ENCODE measurements around the gene SERPINH1.
"Not testable (repeated sequence)": the region's sequence is repeated elsewhere in the genome, so short reads cannot be mapped to it uniquely, and the experiment has no call there.

The SERPINH1 gene

GRCh38 chr11:75579841-75580240 lies 17.8 kb downstream of the SERPINH1 start:
- no peak for TF ChIP-seq SUZ12 (IDR thresholded peaks at IDR 0.05; ENCODE audit: extremely low read depth, insufficient read depth, insufficient read length)
- TF ChIP-seq YY1 (IDR thresholded peaks at IDR 0.05; ENCODE audit: insufficient read depth, insufficient read length) = no peak
- no peak for TF ChIP-seq ZNF274 (IDR thresholded peaks at IDR 0.05; ENCODE audit: low read depth, low read length)
- H3K9ac ChIP-seq (ENCODE audit: insufficient read length, low read depth) = no peak overlapping the region
- H3K36me3 ChIP-seq (ENCODE audit: insufficient read depth, insufficient read length, low read length) = no peaks in the 10 kb centered on the region
- no peak overlapping the region for H3K4me3 ChIP-seq (ENCODE audit: insufficient read length, low read depth)
- no peak for DNase-seq (ENCODE audit: low read depth, low spot score)
- no peaks in the 10 kb centered on the region for H3K27me3 ChIP-seq (ENCODE audit: insufficient read depth, insufficient read length)
- peaks cover 4% of the 10 kb centered on the region for H3K4me1 ChIP-seq (ENCODE audit: insufficient read depth, insufficient read length)
- H3K9me3 ChIP-seq (ENCODE audit: insufficient read depth, low read length) = no peaks in the 10 kb centered on the region

DNA sequence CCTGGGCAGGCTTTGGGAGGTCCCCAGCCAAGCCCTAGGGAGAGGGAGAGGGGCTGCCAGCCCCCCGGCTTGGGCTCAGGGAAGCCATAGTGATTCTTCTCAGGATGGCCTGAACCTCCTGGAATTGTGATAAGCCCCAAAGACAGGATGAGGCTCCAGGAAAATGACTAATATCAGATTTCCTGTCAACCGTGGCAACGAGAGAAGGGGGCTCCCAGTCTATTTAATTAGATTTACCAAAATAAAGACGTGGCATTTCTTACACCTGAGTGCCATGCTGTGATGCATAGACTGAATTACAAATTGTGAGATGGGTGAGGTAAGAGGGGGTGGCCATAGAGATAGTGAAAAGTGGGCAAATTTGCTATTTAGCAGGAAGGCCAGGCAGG lies 20.4 kb downstream of the SERPINH1 start:
- Histone ChIP-seq H3K9ac (ENCODE audit: insufficient read length, low read depth) (peak overlapping the region; percentile 80), H3K27me3 (ENCODE audit: insufficient read depth, insufficient read length) (no peaks in the 10 kb centered on the region), H3K4me3 (ENCODE audit: insufficient read length, low read depth) (peak overlapping the region; percentile 68), H3K36me3 (ENCODE audit: insufficient read depth, insufficient read length, low read length) (no peaks in the 10 kb centered on the region), H3K9me3 (ENCODE audit: insufficient read depth, low read length) (no peaks in the 10 kb centered on the region), H3K4me1 (ENCODE audit: insufficient read depth, insufficient read length) (no peaks in the 10 kb centered on the region)
- DNase-seq (ENCODE audit: low read depth, low spot score) = no peak
- TF ChIP-seq YY1 (IDR thresholded peaks at IDR 0.05; ENCODE audit: insufficient read depth, insufficient read length) = no peak
- TF ChIP-seq SUZ12 (IDR thresholded peaks at IDR 0.05; ENCODE audit: extremely low read depth, insufficient read depth, insufficient read length) = no peak
- no peak for TF ChIP-seq ZNF274 (IDR thresholded peaks at IDR 0.05; ENCODE audit: low read depth, low read length)

DNA sequence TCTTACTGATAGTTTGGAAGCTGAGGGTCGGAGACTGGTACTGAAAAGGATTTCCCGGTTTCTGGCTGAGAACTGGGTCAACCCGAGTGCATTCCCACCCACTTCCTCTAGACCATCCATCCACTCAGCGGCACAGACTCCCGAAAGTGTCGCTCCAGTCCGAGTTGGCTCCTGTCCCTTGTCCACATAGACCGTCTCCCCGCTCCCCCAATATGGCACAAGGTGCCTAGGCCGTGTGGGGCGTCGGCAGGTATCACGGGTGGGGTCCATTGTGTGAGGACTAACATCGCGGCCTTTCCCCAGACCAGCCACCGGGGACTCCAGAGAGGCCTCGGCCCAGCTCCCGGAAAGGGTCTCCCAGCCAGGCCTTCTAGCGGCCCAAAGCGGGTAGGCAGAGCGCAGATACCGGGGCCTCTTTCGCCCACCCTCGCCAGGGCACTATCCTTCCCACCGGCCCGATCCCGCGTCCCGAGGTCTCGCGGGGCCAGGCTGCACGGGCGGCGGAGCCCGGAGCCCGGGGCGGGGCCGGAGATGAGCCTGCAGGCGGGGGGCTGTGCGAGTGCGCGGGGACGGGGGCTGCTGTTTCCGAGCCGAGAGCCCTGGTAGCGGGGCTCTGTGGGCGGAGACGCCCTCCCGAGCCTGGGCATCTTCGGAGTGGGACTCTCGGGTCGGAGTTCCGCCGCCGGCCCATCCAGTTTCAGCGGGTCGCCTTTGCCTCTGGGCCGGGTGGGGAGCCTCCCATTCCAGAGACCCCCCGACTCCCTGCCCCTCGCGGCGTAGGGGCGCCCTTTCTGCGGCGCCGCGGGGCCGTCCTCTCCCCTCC lies 21.1 kb downstream of the SERPINH1 start:
- TF ChIP-seq ZNF274 (IDR thresholded peaks at IDR 0.05; ENCODE audit: low read depth, low read length) (no peak), SUZ12 (IDR thresholded peaks at IDR 0.05; ENCODE audit: extremely low read depth, insufficient read depth, insufficient read length) (no peak), YY1 (IDR thresholded peaks at IDR 0.05; ENCODE audit: insufficient read depth, insufficient read length) (no peak)
- DNase-seq (ENCODE audit: low read depth, low spot score) = no peak
- H3K4me3 ChIP-seq (ENCODE audit: insufficient read length, low read depth) = peak overlapping the region; percentile 68
- H3K36me3 ChIP-seq (ENCODE audit: insufficient read depth, insufficient read length, low read length) = no peaks in the 10 kb centered on the region
- H3K9ac ChIP-seq (ENCODE audit: insufficient read length, low read depth) = peak overlapping the region; percentile 80
- no peaks in the 10 kb centered on the region for H3K27me3 ChIP-seq (ENCODE audit: insufficient read depth, insufficient read length)
- H3K4me1 ChIP-seq (ENCODE audit: insufficient read depth, insufficient read length) = no peaks in the 10 kb centered on the region
- no peaks in the 10 kb centered on the region for H3K9me3 ChIP-seq (ENCODE audit: insufficient read depth, low read length)

- peak overlapping the region; percentile 80 for H3K9ac ChIP-seq (ENCODE audit: insufficient read length, low read depth)
- no peak for DNase-seq (ENCODE audit: low read depth, low spot score)
- no peak for TF ChIP-seq YY1 (IDR thresholded peaks at IDR 0.05; ENCODE audit: insufficient read depth, insufficient read length)
- no peak for TF ChIP-seq ZNF274 (IDR thresholded peaks at IDR 0.05; ENCODE audit: low read depth, low read length)
- no peak for TF ChIP-seq SUZ12 (IDR thresholded peaks at IDR 0.05; ENCODE audit: extremely low read depth, insufficient read depth, insufficient read length)
These were observed 21.9 kb downstream of the SERPINH1 start for GRCh38 chr11:75583718-75584658.

DNA sequence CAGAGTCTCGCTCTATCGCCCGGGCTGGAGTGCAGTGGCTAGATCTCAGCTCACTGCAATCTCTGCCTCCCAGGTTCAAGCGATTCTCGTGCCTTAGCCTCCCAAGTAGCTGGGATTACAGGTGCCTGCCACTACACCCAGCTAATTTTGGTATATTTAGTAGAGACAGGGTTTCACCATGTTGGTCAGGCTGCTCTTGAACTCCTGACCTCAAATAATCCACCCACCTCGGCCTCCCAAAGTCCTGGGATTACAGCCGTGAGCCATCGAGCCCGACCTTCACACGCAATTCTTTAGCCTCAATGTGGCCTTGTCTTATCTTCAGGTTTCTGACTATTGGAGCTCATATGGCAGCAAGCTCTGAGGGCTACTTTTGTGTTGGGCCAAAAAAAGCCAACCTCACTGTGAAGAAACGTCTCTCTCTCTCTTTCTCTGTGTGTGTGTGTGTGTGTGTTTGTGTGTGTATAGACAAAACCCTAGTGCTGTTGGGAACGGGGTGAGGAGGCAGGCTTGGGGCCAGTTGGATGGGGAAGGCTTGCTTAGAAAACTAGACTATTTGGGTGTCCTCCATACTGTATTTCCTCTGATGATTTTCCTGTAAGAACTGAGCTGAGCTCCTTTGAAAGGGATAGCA lies 22.7 kb downstream of the SERPINH1 start:
- H3K9me3 ChIP-seq (ENCODE audit: insufficient read depth, low read length); H3K36me3 ChIP-seq (ENCODE audit: insufficient read depth, insufficient read length, low read length); DNase-seq (ENCODE audit: low read depth, low spot score); H3K4me3 ChIP-seq (ENCODE audit: insufficient read length, low read depth); H3K27me3 ChIP-seq (ENCODE audit: insufficient read depth, insufficient read length); H3K9ac ChIP-seq (ENCODE audit: insufficient read length, low read depth); H3K4me1 ChIP-seq (ENCODE audit: insufficient read depth, insufficient read length): not testable (repeated sequence)

More at GRCh38 chr11:75583718-75584658, 21.9 kb downstream of the SERPINH1 start:
- Histone ChIP-seq H3K36me3 (ENCODE audit: insufficient read depth, insufficient read length, low read length) (no peaks in the 10 kb centered on the region), H3K27me3 (ENCODE audit: insufficient read depth, insufficient read length) (no peaks in the 10 kb centered on the region), H3K4me1 (ENCODE audit: insufficient read depth, insufficient read length) (no peaks in the 10 kb centered on the region), H3K4me3 (ENCODE audit: insufficient read length, low read depth) (peak overlapping the region; percentile 68), H3K9me3 (ENCODE audit: insufficient read depth, low read length) (no peaks in the 10 kb centered on the region)

GRCh38 chr11:75585293-75585670 lies 23.2 kb downstream of the SERPINH1 start:
- H3K4me3 ChIP-seq (ENCODE audit: insufficient read length, low read depth) = no peak overlapping the region
- DNase-seq (ENCODE audit: low read depth, low spot score) = no peak
- H3K9ac ChIP-seq (ENCODE audit: insufficient read length, low read depth) = no peak overlapping the region
- no peaks in the 10 kb centered on the region for H3K4me1 ChIP-seq (ENCODE audit: insufficient read depth, insufficient read length)
- no peaks in the 10 kb centered on the region for H3K9me3 ChIP-seq (ENCODE audit: insufficient read depth, low read length)
- no peaks in the 10 kb centered on the region for H3K36me3 ChIP-seq (ENCODE audit: insufficient read depth, insufficient read length, low read length)
- no peaks in the 10 kb centered on the region for H3K27me3 ChIP-seq (ENCODE audit: insufficient read depth, insufficient read length)
- TF ChIP-seq ZNF274 (IDR thresholded peaks at IDR 0.05; ENCODE audit: low read depth, low read length) = no peak
- no peak for TF ChIP-seq YY1 (IDR thresholded peaks at IDR 0.05; ENCODE audit: insufficient read depth, insufficient read length)
- TF ChIP-seq SUZ12 (IDR thresholded peaks at IDR 0.05; ENCODE audit: extremely low read depth, insufficient read depth, insufficient read length) = no peak

- no peak for DNase-seq (ENCODE audit: low read depth, low spot score)
- H3K4me3 ChIP-seq (ENCODE audit: insufficient read length, low read depth) = no peak overlapping the region
- TF ChIP-seq YY1 (IDR thresholded peaks at IDR 0.05; ENCODE audit: insufficient read depth, insufficient read length) (no peak), SUZ12 (IDR thresholded peaks at IDR 0.05; ENCODE audit: extremely low read depth, insufficient read depth, insufficient read length) (no peak), ZNF274 (IDR thresholded peaks at IDR 0.05; ENCODE audit: low read depth, low read length) (no peak)
- H3K27me3 ChIP-seq (ENCODE audit: insufficient read depth, insufficient read length) = no peaks in the 10 kb centered on the region
- no peaks in the 10 kb centered on the region for H3K9me3 ChIP-seq (ENCODE audit: insufficient read depth, low read length)
- H3K4me1 ChIP-seq (ENCODE audit: insufficient read depth, insufficient read length) = no peaks in the 10 kb centered on the region
- no peak overlapping the region for H3K9ac ChIP-seq (ENCODE audit: insufficient read length, low read depth)
- H3K36me3 ChIP-seq (ENCODE audit: insufficient read depth, insufficient read length, low read length) = no peaks in the 10 kb centered on the region
These were observed 24.3 kb downstream of the SERPINH1 start for GRCh38 chr11:75586395-75586794.
